Fibroblast of lung (primary cell): ENCODE measurements around the gene RELCH.

Source experiments
- CTCF ChIP-seq, 2 donors: IDR thresholded peaks in 1 of 2; conservative IDR thresholded peaks in 1 of 2; 1 replicate in 1 of 2; 2 replicates in 1 of 2; pipeline ENCODE4 v1.5.1; 2011 to 2012; ENCODE audit warnings: low read length in 2 of 2, control low read depth in 1 of 2, inconsistent platforms in 1 of 2, low read depth in 1 of 2, mild to moderate bottlenecking in 1 of 2
- EZH2 ChIP-seq: IDR thresholded peaks from 2 replicates; pipeline ENCODE4 v1.5.1; 2012; ENCODE audit warnings: low read length, control low read depth, mild to moderate bottlenecking; ENCODE audit errors: missing control alignments

GRCh38 chr18:62165583-62165982 is 21.5 kb upstream of the RELCH start:
- TF ChIP-seq CTCF (conservative IDR thresholded peaks at IDR 0.05 in 1 of 2, IDR thresholded peaks at IDR 0.05 in 1 of 2; ENCODE audit: low read depth in 1 of 2, low read length in 2 of 2) (no peak), EZH2 (no peak)
